Smooth muscle cell of bladder (primary cell): ENCODE measurements around the gene TMEM202. TPM values are rescaled to one million over a fixed set of nuclear protein-coding genes. Genes with fewer than 3 reads are reported as not detected.

Experiments used
- total RNA-seq: library from RNA; depleted of rRNA; stranded (reverse); fragments of >200 nt; gene quantifications from 2 replicates; pipeline ENCODE4 v1.2.3, GENCODE V29; 2014

The TMEM202 gene, protein sequence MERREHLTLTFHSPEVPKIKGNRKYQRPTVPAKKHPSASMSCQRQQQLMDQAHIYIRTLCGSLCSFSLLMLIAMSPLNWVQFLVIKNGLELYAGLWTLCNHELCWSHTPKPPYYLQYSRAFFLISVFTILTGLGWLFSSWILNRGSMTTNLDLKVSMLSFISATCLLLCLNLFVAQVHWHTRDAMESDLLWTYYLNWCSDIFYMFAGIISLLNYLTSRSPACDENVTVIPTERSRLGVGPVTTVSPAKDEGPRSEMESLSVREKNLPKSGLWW
- not detected in 2 replicates for total RNA-seq

DNA sequence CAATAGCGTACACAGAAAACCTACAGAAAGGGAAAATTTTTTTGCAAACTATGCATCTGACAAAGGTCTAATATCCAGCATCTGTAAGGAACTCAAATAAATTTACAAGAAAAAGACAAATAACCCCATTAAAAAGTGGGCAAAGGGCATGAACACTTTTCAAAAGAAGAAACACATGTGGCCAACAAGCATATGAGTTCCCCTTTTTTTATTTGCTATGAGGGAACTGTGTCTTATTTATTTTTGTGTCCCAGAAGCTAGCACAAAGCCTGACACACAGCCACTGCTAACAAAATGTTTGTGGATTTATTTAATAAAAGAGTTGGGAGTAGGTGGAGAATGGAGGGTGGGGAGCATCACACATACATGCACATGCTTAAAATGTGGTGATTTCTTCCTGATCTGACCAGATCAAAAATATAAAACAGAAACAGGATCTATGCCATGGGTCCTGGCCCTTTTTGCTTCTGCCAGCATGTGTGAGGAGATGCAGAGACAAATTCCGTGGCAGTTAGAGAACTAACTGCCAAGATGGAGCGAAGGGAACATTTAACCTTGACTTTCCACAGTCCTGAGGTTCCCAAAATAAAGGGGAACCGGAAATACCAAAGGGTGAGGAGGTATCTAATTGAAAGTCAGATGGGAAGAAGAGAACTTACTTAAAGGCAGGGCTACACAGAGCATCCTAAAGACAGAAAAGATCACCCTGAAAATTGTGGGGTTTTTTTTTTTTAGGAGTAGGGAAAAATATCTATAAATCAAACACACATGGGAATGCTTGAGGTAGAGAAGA lies at the start of gene TMEM202:
TSS of gene TMEM202 (plus strand) at position 510 of the 793 bp plus-strand sequence. CDS start at position 532, 22 bp downstream.

DNA sequence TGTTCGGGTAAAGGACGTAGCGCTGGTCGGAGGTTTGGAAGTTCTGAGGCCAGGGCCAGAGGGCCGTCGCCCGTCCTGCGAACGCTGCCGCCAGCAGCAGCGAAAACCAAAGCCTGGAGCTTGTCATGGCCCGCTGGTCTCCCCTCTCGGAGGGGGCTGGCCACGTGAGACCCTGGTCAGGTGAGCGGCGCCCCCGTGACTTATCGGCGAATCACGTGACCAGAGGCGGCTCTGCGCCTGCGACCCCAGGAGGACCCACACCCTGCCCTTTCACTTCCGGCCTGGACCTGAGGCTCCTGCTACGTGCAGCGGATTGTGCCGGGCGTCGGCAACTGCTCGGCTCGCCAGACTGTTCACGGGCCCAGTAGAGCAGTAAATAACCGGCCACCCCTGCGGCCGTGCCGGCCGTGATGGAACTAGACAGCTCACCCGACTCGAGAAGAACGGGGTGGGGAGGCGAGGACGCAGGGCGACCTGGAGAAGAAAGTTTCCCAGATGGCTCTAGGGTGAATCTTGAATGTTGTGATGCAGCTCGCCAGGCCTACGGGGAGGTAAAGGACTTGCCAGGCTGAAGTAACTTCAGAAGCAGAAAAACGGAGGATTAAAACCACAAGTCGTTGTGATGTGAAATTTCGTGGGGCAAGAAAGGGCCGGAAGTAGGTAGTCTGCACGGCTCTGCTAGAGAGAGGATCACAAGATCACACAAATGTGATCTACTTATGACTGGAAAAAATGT lies 22.1 kb upstream of the TMEM202 start, which contains the start of gene HEXA:
TSS of gene HEXA (minus strand) at position 169 of the 736 bp plus-strand sequence. CDS start at position 127, 42 bp downstream.

Other genes with a start within 250 kb of the TMEM202 start
- 0.14 and 0.55 TPM in 2 replicates for gene GRAMD2A, start 200.5 kb upstream of the TMEM202 start, total RNA-seq
- gene PKM, start 167.1 kb upstream of the TMEM202 start, total RNA-seq, result 1,541 and 1,569 TPM in 2 replicates
- gene PARP6, start 125.8 kb upstream of the TMEM202 start, total RNA-seq, result 10.2 and 13.5 TPM in 2 replicates
- under 0.01 and 0.18 TPM in 2 replicates for gene CELF6, start 78.1 kb upstream of the TMEM202 start, total RNA-seq
- 58.6 and 64.3 TPM in 2 replicates for gene HEXA, start 22.3 kb upstream of the TMEM202 start, total RNA-seq
- gene ARIH1, start 76.0 kb downstream of the TMEM202 start, total RNA-seq, result 25.2 and 31.7 TPM in 2 replicates